GM10248 (cell line): ENCODE data around the gene ZNF799.
"Not testable (repeated sequence)": the region's sequence is repeated elsewhere in the genome, so short reads cannot be mapped to it uniquely, and the experiment has no call there.

ENCODE experiments used
- CTCF ChIA-PET: fragments of 300-600 bp; sonication (Branson Sonifier 250); formaldehyde crosslinking; extraction: SDS; loops from one replicate; lab custom pipeline; 2021; ENCODE audit warnings: antibody characterized with exemption; lab: Yijun Ruan, JAX
- POLR2A ChIA-PET: fragments of 350-650 bp; sonication (Branson Sonifier 250); formaldehyde crosslinking; extraction: SDS; loops from one replicate; lab custom pipeline; 2020; ENCODE audit warnings: antibody characterized with exemption; lab: Yijun Ruan, JAX
- DNase-seq: peaks from one replicate; pipeline ENCODE4 v3.0.0; 2012; ENCODE audit errors: extremely low spot score
- TF ChIP-seq, protein P1 (sequence below): IDR thresholded peaks from 2 replicates; pipeline ENCODE4 v1.5.1; 2012; ENCODE audit warnings: mild to moderate bottlenecking, low read depth; ENCODE audit errors: extremely low read depth, missing control alignments, control extremely low read depth

ZNF799 gene

GRCh38 chr19:12379732-12380443 lies 21.2 kb downstream of the ZNF799 start:
- TF ChIP-seq, protein P1, sequence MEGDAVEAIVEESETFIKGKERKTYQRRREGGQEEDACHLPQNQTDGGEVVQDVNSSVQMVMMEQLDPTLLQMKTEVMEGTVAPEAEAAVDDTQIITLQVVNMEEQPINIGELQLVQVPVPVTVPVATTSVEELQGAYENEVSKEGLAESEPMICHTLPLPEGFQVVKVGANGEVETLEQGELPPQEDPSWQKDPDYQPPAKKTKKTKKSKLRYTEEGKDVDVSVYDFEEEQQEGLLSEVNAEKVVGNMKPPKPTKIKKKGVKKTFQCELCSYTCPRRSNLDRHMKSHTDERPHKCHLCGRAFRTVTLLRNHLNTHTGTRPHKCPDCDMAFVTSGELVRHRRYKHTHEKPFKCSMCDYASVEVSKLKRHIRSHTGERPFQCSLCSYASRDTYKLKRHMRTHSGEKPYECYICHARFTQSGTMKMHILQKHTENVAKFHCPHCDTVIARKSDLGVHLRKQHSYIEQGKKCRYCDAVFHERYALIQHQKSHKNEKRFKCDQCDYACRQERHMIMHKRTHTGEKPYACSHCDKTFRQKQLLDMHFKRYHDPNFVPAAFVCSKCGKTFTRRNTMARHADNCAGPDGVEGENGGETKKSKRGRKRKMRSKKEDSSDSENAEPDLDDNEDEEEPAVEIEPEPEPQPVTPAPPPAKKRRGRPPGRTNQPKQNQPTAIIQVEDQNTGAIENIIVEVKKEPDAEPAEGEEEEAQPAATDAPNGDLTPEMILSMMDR: no peak
- ChIA-PET CTCF (no interaction called here), POLR2A (no interaction called here)
- DNase-seq: no peak

DNA sequence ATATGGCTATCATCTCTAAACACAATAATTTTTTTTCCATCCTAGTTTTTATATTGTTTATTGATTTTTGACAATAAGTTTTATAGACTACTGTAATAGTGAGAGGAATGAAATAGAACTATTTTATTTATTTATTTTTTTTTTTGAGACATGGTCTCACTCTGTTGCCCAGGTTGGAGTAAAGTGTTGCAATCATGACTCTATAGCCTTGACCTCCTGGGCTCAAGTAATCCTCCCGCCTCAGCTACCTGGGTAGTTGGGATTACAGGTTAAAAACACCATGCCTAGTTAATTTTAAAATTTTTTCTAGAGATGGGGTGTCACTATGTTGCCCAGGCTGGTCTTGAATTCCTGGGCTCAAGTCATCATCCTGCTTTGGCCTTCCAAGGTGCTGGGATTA lies 27.0 kb downstream of the ZNF799 start:
- POLR2A ChIA-PET: no interaction called here
- TF ChIP-seq, protein P1: no peak
- DNase-seq: no peak
- CTCF ChIA-PET: no interaction called here

DNA sequence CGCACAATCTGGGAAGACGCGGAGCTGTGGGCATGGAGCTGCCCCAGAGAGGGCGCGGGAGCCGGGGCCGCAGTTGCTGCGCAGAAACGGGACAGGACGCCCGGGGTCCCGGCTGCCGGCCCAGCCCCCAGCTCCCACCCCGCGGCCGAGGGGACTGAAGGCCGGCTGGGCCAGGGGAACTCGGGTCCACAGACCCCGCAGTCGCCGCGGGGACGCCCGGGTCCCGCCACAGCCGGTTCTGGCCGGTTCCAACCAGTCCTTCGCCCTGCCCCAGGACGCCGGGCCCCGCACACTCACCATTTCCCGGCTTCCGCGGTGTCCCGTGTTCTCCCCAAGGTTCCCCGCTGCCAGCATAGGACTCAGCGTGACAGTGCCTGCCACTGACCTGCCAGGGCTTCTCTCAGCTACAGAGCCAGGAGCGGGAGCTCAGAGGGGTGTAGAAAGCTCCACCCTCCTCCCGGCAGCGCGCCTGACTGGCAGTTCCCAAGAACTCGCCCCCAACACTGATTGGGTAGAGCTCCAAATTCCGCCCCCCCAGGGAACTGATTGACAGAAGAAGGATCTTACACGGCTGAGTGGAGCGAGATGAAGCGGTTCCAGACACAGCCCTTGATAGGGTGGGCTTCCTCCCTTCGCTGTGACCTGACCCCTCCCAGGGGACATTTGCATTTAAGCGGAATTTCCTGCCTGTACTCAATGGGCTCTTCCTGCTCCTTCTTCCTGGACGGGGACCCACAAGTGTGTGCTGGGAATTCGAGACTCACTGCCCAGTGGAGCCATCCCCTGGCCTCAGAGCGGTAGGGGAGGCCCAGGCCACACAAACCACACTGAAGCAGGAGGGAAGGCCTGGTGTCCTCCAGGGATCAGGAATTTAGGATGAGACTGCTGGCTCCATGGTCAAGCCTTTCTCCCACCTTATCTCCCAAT lies 35.6 kb downstream of the ZNF799 start, which contains the start of gene ZNF442:
TSS of gene ZNF442 (minus strand) at position 448 of the 927 bp plus-strand sequence. CDS start 2,052 bp downstream, outside the sequence.
- ChIA-PET CTCF (interaction anchor here (0.6 to 2.6 kb wide), 8 partner anchors 27 to 441 kb away, joined by 3 to 11 read pairs (median 3); partner anchors contain the start of genes ZNF20, ZNF44 and ZNF700), POLR2A (interaction anchor here (0.9 to 1.7 kb wide), 4 partner anchors 33 to 402 kb away, joined by 3 to 14 read pairs (median 4); partner anchors contain the start of genes ZNF136, ZNF44 and ZNF563)
- TF ChIP-seq, protein P1: peak; percentile 42
- DNase-seq: peak; percentile 96

DNA sequence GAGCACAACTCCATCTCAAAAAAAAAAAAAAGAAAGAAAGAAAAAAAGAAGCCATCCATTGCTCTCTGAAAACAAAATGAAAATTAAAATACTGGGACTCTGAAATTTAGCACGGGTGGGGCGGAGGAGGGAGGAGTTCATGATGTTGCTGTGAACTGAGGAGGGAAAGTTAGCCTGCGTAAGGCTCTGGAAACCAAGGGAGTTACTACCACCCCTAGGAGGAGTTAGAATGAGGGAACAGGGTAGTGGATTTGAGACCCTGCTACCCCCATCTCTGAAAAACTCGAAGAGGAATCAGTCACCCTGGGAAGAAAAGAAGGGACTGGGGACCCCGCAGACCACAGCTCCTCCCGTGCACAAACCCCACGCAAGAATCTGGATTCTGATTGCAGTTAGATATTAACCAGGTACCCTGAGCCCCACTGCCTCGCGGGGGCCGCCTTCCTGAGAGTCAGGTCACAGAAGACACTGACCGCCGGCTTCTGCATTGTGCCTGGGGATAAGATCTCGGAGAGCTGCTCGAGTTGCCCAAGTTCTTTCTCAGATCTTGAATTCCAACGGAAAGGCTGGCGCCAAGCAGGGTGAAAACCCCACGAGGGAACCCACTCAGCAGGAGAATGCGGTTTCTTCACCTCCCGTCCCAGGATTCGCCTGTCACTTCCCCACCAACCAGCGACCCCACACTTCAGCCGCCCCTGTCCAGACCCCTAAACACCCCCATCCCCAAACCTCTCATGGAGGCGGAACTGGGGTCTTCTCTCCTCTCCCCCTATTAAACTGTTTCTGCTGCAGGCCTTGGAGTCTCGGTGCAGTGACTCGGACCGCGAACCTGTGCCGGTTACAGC lies 36.5 kb downstream of the ZNF799 start:
- CTCF ChIA-PET: interaction anchor here (0.6 to 2.6 kb wide), 6 partner anchors 26 to 440 kb away, joined by 3 to 11 read pairs (median 3); partner anchors contain the start of genes ZNF20, ZNF44 and ZNF700
- DNase-seq: peak; percentile 29
- TF ChIP-seq, protein P1: no peak
- POLR2A ChIA-PET: interaction anchor here (0.9 to 1.7 kb wide), 3 partner anchors 32 to 202 kb away, joined by 3 to 14 read pairs (median 5); partner anchors contain the start of genes ZNF136, ZNF44 and ZNF563

DNA sequence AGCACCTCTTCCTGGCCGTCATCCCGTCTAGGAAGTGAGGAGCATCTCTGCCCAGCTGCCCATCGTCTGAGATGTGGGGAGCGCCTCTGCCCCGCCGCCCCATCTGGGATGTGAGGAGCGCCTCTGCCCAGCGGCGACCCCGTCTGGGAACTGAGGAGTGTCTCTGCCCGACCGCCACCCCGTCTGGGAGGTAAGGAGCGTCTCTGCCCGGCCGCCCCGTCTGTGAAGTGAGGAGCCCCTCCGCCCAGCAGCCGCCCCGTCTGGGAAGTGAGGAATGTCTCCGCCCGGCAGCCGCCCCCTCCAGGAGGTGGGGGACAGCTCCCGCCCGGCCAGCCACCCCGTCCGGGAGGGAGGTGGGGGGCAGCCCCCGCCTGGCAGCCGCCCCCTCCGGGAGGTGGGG lies 38.8 kb downstream of the ZNF799 start:
- POLR2A ChIA-PET, DNase-seq: not testable (repeated sequence)
- CTCF ChIA-PET: interaction anchor here (1.4 kb wide), 1 partner anchor 303 kb away, joined by 4 read pairs; no protein-coding TSS in a partner anchor

GRCh38 chr19:12353375-12353774 lies 47.7 kb downstream of the ZNF799 start:
- CTCF ChIA-PET: no interaction called here

More at GRCh38 chr19:12353375-12353774, 47.7 kb downstream of the ZNF799 start:
- POLR2A ChIA-PET: no interaction called here
- TF ChIP-seq, protein P1: no peak
- no peak for DNase-seq
